ENCODE results near the gene MUC5AC.

GRCh38 chr11:1153105-1153950 lies 4.4 kb upstream of the MUC5AC start:
- no peak for TF ChIP-seq POLR2A (IDR thresholded peaks at IDR 0.05)
- TF ChIP-seq, protein P1, sequence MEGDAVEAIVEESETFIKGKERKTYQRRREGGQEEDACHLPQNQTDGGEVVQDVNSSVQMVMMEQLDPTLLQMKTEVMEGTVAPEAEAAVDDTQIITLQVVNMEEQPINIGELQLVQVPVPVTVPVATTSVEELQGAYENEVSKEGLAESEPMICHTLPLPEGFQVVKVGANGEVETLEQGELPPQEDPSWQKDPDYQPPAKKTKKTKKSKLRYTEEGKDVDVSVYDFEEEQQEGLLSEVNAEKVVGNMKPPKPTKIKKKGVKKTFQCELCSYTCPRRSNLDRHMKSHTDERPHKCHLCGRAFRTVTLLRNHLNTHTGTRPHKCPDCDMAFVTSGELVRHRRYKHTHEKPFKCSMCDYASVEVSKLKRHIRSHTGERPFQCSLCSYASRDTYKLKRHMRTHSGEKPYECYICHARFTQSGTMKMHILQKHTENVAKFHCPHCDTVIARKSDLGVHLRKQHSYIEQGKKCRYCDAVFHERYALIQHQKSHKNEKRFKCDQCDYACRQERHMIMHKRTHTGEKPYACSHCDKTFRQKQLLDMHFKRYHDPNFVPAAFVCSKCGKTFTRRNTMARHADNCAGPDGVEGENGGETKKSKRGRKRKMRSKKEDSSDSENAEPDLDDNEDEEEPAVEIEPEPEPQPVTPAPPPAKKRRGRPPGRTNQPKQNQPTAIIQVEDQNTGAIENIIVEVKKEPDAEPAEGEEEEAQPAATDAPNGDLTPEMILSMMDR (IDR thresholded peaks at IDR 0.05 in 8 of 11, conservative IDR thresholded peaks at IDR 0.05 in 3 of 11): no peak
